AG20443 (cell line): ENCODE data around the gene PRKCH.

ENCODE experiments used
- DNase-seq: peaks from one replicate; pipeline ENCODE4 v3.0.0; 2012; ENCODE audit warnings: low spot score, mixed read lengths

PRKCH gene

GRCh38 chr14:61476105-61476753, 154.8 kb downstream of the PRKCH start:
- DNase-seq: no peak

- DNase-seq: peak; percentile 63
Measured at GRCh38 chr14:61476754-61477410, 155.5 kb downstream of the PRKCH start.

DNA sequence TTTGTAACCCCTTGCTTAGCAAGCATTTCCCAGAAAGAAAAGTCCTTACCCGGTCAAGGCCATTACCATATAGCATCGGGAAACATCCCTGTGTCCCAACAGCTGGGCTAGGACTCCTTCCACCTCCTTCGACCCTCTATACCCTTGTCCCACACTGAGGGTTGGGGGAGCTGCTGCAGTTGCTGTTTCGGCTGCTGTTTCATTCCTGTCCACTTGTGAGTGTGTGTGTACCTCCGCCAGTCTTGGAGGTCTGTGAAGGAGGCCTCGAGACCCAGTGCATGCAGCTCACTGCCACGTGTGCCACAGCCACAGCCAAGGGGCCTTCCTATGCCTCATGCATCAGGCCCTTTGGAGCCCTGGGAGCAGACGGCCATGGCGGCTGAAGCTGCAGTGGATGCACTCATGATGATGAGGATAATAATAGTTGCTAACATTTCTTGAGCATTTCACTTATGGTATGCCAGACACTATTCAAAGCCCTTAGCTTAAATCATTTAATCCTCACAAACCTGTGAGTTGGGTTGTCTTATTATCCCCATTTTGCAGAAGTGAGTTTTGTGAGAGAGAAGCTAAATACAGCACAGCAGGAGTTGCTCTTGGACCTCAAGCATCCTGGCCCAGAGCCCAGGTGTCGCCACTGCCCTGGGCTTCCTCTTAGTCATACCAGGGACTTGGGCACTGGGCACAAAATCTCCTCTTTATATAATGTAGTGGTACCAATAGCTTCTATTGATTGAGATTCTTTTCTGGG, 156.5 kb downstream of the PRKCH start:
- no peak for DNase-seq

- DNase-seq: no peak
Measured at GRCh38 chr14:61478971-61479473, 157.6 kb downstream of the PRKCH start.

DNA sequence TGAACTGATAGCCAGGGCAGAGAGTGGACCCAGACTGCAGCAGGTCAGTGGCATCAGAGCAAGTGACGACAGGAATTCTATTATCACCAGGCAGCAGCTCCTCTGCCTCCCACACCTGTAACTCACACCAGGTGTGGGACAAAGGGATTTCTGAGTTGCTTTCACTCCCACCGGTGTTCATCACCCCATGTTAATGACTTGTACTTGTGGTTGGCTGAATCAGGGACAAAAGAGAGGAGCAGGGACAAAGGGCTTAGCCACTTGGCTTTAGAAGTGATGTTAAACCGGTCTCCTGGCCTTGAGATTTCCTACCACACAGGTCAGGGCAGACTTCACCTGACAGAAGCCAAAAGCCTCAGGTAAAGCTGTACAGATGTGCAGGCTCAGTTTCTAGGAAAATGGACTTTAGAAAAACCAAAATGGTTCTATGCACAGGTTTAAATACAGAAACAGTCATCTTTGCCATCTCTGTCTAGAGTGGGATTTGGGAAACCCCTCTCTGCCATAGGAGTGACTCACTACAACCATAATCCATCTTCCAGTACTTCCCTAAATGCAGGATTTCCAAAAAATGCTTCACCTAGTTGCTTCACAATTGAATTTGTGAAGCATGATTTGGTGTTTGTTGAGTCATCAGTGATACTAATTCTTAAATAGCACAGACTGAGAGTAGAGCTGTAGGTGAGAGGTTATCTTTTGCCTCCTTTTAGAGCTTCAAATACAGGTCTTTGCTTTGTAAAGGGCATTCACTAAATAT, 158.5 kb downstream of the PRKCH start:
- DNase-seq: no peak

DNA sequence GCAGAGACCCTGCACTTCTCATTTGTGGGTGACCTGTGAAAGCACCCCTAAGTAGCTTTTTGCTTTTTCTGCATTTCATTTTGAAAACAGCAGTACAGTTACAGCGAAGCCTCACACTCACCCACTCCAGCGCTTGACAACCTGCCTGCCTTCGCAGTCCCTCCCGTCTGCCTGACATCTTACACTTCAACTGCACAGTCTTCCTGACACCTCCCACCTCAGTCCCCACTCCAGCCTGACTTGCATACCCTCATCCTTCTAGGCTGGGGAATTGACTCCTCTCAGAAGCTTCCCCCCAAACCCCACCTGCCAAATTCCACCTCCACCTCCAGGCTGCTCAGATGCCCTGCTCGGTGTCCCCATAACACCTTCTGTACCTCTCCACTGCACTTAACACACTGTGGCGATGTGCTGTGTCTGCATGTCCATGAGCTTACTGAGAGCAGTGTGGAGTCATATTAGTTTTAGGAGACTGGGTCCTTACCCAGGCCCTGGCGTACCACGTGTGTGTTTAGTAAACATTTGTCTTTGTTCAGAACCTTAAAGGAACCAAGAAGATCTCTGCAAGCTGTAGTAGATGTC, 159.4 kb downstream of the PRKCH start:
- no peak for DNase-seq

DNA sequence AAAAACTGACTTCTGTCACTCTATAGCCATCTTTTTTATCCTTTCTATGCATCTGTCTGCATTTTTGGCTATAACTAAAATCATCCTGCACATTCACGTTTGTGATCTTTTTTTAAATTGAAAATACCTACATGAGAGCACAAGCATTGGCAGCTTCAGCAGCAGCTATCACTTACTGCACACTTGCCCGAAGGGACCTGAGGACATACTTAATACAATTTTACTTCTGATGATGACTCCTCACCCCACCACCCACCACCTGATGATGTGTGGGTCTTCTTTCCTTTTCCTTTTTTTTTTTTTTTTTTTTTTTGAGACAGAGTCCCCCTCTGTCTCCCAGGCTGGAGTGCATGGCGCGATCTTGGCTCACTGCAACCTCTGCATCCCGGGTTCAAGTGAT, 160.3 kb downstream of the PRKCH start:
- no peak for DNase-seq

GRCh38 chr14:61482348-61483206, 161.2 kb downstream of the PRKCH start:
- DNase-seq: no peak

DNA sequence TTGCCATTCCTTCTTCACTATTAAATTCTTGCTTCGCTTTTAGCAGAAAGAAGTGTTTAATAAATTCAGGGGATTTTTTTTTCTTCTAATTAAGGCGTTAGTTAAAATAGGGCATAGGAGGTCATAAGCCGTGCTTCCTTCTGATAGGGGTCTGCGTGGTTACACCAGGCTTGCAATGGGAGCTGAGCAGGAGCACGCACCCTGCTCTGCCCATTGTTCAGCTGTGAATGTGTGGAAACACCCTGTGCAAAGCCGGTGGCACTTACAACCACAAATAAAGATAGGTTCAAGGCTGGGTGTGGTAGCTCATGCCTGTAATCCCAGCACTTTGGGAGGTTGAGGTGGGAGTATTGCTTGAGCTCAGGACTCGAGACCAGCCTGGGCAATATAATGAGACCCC, 162.1 kb downstream of the PRKCH start:
- DNase-seq: no peak

DNA sequence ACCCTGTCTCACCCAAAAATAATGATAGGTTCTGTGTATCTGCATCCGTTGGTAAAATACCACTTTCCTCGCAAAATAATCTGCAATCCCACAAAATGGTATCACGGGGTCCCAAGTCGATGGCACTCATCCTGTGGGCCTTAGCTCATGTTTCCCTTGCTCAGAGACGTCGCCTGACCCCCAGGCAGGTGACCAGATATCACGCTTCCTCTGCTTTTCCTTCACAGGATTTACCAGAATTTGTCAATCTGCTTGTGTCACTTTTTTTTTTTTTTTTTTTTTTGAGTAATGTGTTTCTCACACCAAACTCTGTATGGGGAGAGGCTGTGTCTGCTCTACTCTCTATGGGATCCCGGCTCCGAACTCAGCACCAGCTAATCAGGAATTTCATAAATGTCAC, 162.7 kb downstream of the PRKCH start:
- no peak for DNase-seq

- no peak for DNase-seq
Measured at GRCh38 chr14:61484826-61485584, 163.6 kb downstream of the PRKCH start.

DNA sequence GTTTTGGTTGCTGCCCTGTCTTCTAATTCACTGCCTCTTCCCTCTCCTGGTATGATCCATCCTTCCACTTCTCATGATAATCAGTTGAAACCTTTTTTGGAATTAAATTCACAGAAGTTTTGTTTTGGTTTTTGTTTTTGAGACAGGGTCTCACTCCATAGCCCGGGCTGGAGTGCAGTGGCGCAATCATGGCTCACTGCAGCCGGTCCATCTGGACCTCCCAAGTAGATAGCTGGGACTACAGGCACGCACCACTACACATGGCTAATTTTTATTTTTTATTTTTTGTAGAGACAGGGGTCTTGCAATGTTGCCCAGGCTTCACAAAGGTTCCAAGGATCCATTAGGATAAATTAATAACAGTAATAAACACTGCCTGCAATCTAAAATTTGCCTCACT, 164.3 kb downstream of the PRKCH start:
- DNase-seq: no peak

DNA sequence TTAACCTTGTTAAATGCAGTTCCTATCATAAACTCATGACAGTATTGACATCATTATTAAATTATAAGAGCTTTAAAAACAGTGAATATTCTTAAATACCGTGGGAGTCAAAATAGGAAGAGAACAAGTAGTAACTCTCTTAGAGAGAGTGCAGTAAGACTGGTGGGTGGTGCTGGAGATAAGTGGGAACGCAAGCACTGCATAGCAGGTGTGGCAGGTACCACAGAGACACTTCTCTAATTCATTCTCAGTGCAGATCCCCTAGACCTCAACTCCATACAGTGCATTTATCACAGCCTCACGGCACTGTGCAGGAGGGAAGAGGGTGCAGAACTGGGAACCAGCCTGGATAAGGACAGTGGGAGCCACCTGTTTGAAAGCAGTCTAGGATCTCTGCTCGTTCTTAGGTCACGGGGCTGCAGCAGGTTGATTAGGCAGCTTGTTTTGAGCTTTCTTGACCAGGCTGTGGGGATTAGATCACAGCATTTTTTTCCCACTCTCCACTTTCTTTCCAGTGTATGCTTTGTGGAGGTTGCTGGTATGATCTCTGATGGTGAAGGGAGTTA, 165.6 kb downstream of the PRKCH start:
- no peak for DNase-seq

- DNase-seq: no peak
Measured at GRCh38 chr14:61488417-61489401, 167.3 kb downstream of the PRKCH start.

DNA sequence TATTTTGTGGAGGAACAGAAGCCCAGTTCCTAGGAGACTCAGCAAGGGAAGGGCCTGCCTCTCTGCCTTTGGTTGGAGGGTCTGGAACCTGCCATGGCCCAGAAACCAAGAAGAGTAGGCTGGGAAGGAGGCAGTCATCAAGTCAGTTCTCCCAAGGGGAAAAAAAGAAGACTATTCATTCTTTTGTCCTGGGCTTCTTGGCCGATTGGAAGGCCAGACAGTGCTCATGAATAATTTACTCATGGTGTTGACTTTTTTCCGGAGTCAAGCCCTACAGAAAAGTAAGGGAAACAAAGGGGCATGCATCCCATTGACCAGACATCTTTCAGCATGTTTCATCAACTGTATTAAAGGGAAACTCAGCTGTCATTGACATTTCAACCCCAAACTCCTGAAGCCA, 168.1 kb downstream of the PRKCH start:
- no peak for DNase-seq

- no peak for DNase-seq
Measured at GRCh38 chr14:61489932-61490331, 168.6 kb downstream of the PRKCH start.

- DNase-seq: no peak
Measured at GRCh38 chr14:61491224-61491623, 169.8 kb downstream of the PRKCH start.

GRCh38 chr14:61491876-61492434, 170.6 kb downstream of the PRKCH start:
- DNase-seq: no peak
